ENCODE measurements around the gene OTOA. TPM values are rescaled to one million over a fixed set of nuclear protein-coding genes. Genes with fewer than 3 reads are reported as not detected.
A peak's percentile ranks its signal among the peaks of the same experiment; 100 is the strongest.
"Not testable (repeated sequence)": the region's sequence is repeated elsewhere in the genome, so short reads cannot be mapped to it uniquely, and the experiment has no call there.

Gene OTOA
- total RNA-seq, 1 experiment from 2014 or later = not detected

GRCh38 chr16:21667575-21667974, 3.8 kb downstream of the OTOA start:
- DNase-seq (ENCODE audit: extremely low read depth, low read depth) = no peak

- no peak for DNase-seq (ENCODE audit: extremely low read depth, low read depth)
Observed at GRCh38 chr16:21673469-21673868, 9.7 kb downstream of the OTOA start.

- DNase-seq (ENCODE audit: extremely low read depth, low read depth) = not testable (repeated sequence)
Observed at GRCh38 chr16:21674456-21674855, 10.7 kb downstream of the OTOA start.

GRCh38 chr16:21680714-21681113, 16.9 kb downstream of the OTOA start:
- not testable (repeated sequence) for DNase-seq (ENCODE audit: extremely low read depth, low read depth)

- no peak for DNase-seq (ENCODE audit: extremely low read depth, low read depth)
Observed at GRCh38 chr16:21683184-21683583, 19.4 kb downstream of the OTOA start.

GRCh38 chr16:21684199-21684598, 20.4 kb downstream of the OTOA start:
- DNase-seq (ENCODE audit: extremely low read depth, low read depth) = peak; percentile 11

GRCh38 chr16:21685034-21685455, 21.3 kb downstream of the OTOA start:
- no peak for DNase-seq (ENCODE audit: extremely low read depth, low read depth)

- DNase-seq (ENCODE audit: extremely low read depth, low read depth) = no peak
Observed at GRCh38 chr16:21689107-21689506, 25.3 kb downstream of the OTOA start.

- DNase-seq (ENCODE audit: extremely low read depth, low read depth) = not testable (repeated sequence)
Observed at GRCh38 chr16:21690967-21691366, 27.2 kb downstream of the OTOA start.

- no peak for DNase-seq (ENCODE audit: extremely low read depth, low read depth)
Observed at GRCh38 chr16:21694609-21695008, 30.8 kb downstream of the OTOA start.

GRCh38 chr16:21697032-21697431, 33.3 kb downstream of the OTOA start:
- DNase-seq (ENCODE audit: extremely low read depth, low read depth) = no peak

- no peak for DNase-seq (ENCODE audit: extremely low read depth, low read depth)
Observed at GRCh38 chr16:21698169-21699032, 34.6 kb downstream of the OTOA start.

- DNase-seq (ENCODE audit: extremely low read depth, low read depth) = no peak
Observed at GRCh38 chr16:21701271-21701670, 37.5 kb downstream of the OTOA start.

GRCh38 chr16:21702276-21702675, 38.5 kb downstream of the OTOA start:
- no peak for DNase-seq (ENCODE audit: extremely low read depth, low read depth)

GRCh38 chr16:21703156-21703555, 39.4 kb downstream of the OTOA start:
- no peak for DNase-seq (ENCODE audit: extremely low read depth, low read depth)

GRCh38 chr16:21703589-21704174, 39.9 kb downstream of the OTOA start:
- no peak for DNase-seq (ENCODE audit: extremely low read depth, low read depth)

- DNase-seq (ENCODE audit: extremely low read depth, low read depth) = no peak
Observed at GRCh38 chr16:21704266-21704665, 40.5 kb downstream of the OTOA start.

GRCh38 chr16:21704733-21705132, 41.0 kb downstream of the OTOA start:
- no peak for DNase-seq (ENCODE audit: extremely low read depth, low read depth)

GRCh38 chr16:21708533-21709115, 44.9 kb downstream of the OTOA start:
- DNase-seq (ENCODE audit: extremely low read depth, low read depth) = peak; percentile 74

GRCh38 chr16:21710938-21711337, 47.2 kb downstream of the OTOA start:
- DNase-seq (ENCODE audit: extremely low read depth, low read depth) = no peak

GRCh38 chr16:21713549-21714368, 50.0 kb downstream of the OTOA start:
- DNase-seq (ENCODE audit: extremely low read depth, low read depth) = no peak

Measured in NCI-H460 (cell line).